ENCODE data around the gene CYP26A1. TPM values are rescaled to one million over a fixed set of nuclear protein-coding genes. Genes with fewer than 3 reads are reported as not detected.

CYP26A1 gene, protein sequence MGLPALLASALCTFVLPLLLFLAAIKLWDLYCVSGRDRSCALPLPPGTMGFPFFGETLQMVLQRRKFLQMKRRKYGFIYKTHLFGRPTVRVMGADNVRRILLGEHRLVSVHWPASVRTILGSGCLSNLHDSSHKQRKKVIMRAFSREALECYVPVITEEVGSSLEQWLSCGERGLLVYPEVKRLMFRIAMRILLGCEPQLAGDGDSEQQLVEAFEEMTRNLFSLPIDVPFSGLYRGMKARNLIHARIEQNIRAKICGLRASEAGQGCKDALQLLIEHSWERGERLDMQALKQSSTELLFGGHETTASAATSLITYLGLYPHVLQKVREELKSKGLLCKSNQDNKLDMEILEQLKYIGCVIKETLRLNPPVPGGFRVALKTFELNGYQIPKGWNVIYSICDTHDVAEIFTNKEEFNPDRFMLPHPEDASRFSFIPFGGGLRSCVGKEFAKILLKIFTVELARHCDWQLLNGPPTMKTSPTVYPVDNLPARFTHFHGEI
- not detected in 2 replicates for total RNA-seq

DNA sequence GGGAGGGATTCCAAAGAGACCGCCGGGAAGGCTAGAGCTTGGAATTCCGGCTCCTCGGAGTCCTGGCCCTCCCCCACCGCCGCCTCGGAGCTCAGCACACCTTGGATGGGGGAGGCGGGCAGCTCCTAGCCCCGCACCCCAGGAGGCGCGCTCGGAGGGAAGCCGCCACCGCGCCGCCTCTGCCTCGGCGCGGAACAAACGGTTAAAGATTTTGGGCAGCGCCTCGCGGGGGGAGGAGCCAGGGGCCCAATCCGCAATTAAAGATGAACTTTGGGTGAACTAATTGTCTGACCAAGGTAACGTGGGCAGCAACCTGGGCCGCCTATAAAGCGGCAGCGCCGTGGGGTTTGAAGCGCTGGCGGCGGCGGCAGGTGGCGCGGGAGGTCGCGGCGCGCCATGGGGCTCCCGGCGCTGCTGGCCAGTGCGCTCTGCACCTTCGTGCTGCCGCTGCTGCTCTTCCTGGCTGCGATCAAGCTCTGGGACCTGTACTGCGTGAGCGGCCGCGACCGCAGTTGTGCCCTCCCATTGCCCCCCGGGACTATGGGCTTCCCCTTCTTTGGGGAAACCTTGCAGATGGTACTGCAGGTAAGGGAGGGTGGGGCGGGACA lies at the start of gene CYP26A1:
CYP26A1 (plus strand) TSS at position 355 of the 608 bp plus-strand sequence; CDS start at position 397, 42 bp downstream.

DNA sequence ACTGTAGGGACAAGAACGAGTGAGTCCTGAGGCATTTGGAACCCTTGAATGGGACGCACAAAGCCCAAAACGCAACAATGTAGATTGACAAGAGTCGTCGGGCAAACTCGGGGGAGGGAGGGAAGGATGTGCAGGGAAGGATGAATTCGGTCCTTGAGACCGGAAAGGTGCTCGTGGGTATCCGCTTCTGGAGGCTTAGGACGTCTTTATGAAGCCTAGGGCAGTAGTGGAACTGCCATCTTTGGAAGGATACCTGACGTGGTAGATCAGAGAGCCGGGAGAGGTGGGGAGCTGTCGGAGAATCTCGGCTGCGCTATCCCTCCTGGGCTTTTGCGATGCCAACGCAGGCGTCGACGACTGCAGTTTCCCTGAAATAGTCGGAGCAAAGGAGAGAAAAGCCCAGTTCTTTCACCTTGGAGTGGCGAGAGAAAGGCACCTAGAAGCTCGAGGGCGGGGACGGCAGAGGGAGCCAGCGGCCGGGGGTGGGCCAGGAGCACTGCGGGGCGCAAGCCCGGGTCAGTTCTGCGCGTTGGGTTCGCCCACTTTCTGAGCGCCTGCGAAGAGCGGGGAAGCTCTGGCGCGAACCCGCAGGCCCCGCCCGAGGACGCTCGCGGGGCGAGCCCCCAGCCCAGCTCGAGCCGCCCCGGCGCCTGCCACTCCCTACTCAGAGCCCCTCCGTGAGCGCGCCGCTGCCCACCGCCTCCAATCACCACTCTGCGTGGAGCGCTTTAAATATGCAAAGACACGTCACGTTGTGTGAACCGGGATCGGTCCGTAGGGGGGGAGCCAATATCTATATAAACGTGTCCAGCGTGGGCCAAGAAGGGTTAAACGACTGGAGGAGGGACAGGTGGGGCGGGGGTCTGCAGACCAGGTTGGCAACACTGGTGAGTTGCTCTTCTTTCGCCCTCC lies 13.5 kb upstream of the CYP26A1 start, which contains the start of gene CYP26C1:
CYP26C1 (plus strand) TSS at position 824 of the 912 bp plus-strand sequence. CDS start 466 bp downstream, outside the sequence.

Other genes with a start within 250 kb of the CYP26A1 start
- gene EXOC6, start 225.4 kb upstream of the CYP26A1 start, total RNA-seq, result 4.1 and 4.9 TPM in 2 replicates
- gene CYP26C1, start 13.1 kb upstream of the CYP26A1 start, total RNA-seq, result under 0.01 and 0.16 TPM in 2 replicates

Measured in hair follicle dermal papilla cell (primary cell).